Measurements from ENCODE around the gene EXOC7.

Gene EXOC7

DNA sequence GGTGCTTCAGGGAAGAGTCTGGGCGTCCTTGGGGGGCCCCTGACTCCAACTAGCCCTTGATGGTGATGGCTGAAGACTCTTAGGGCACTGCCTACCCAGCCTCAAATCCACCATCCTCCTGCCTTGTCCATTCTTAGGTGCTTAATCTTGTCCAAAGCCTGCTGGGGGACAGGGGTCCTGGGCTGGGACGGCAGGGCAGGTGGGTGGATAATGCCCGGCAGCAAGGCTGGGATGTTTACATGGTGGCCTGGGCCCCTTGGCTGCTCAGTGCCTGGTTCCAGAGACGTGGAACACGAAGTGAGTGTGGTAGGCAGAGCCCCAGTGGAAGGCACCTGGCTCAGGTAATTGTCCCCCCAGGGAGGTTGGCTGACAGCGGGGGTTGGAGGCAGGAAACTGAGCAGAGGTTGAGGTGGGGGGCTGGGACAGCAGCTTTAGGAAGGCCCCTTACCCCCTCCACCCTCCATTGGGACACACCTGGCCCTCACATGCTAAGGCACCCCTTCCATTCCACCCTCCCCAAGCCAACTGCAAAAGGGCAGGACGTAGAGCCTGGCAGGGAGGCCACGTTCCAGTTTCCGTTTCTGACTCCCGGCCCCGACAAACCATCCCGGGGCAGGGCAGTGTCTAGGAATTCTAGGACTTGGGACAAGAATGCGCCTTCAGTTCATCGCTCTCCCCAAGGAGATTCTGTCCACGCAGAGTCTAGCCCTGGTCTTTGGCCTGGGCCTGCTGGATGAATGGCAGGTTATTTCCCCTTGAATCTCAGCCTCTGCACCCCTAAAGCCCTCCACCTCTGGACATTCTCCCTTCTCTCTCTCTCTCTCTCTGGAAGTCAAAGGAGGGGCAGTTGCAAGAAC lies 35.5 kb upstream of the EXOC7 start:
- DNase-seq (ENCODE audit: low read depth in 1 of 2, low spot score in 1 of 2): no peak

DNA sequence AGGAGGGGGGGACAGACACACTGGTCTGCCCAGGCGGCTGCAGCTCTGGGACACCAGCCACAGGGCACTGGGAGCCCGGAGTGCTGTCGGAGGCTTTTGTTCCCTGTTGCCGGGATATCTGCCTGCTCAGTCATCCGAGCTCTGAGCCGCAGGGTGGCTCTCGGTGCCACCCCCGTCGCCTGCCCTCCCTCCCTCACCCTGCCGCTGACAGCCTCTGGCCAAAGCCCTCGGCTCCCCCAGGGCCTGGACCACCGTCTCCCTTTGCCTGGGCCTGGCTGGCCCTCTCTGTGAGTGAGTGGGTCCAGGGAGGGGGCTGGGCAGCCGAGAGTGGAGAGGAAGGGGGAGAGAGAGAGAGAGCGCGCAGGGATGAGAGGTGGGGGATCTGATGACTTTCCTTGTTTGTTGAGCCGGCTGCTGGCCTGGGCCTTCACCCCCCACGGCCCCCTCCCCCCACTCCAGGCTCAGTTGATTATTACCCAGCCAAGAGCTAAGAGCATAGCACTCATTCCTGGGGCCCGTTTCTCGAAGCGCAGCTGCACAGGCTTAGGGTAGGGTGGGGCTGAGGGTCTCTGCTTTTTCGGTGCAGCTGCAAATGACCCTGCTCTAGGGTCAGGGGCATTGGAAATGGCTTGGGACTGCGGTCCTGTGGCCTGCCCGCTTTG lies 34.8 kb upstream of the EXOC7 start:
- DNase-seq (ENCODE audit: low read depth in 1 of 2, low spot score in 1 of 2): no peak

GRCh38 chr17:76137351-76138233 lies 34.0 kb upstream of the EXOC7 start:
- DNase-seq (ENCODE audit: low read depth in 1 of 2, low spot score in 1 of 2): no peak

- no peak for DNase-seq (ENCODE audit: low read depth in 1 of 2, low spot score in 1 of 2)
These were observed 33.4 kb upstream of the EXOC7 start for GRCh38 chr17:76137001-76137350.

DNA sequence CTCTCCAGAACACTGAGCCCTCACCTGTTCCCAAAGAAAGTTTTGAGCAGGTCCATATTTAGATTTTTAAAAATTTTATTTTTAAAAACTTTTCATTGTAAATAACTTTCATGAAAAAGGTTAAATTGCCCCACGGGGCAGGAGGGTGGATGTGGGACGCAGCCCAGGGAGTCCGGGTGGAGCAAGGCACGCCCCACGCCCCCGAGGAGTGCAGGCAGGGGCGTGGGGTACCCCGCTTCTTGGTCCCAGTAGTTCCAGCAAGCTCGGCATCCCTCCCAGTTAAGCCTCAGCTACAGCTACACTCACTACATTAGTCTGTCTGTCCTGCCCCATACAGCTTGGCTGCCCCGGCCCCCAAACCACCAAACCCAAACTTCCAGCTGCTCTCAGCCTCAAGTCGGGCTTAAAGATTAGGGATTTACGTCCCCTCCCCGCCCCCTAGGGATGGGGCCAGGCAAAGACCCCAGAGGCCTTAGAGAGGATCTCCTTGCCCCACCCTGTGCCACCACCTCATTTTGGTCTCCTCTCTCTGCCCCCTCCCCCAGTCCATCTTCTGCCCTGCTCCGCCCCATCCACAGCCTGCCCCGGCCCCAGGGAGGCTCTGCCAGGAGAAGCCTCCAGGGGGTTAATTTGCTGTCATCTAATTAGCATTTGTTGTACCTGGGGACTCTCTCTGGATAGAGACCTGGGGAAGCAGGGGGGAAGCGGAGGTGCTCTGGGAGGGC lies 32.9 kb upstream of the EXOC7 start:
- no peak for DNase-seq (ENCODE audit: low read depth in 1 of 2, low spot score in 1 of 2)

- no peak for DNase-seq (ENCODE audit: low read depth in 1 of 2, low spot score in 1 of 2)
These were observed 32.2 kb upstream of the EXOC7 start for GRCh38 chr17:76135810-76136188.

GRCh38 chr17:76134911-76135809 lies 31.6 kb upstream of the EXOC7 start:
- DNase-seq (ENCODE audit: low read depth in 1 of 2, low spot score in 1 of 2): no peak

DNA sequence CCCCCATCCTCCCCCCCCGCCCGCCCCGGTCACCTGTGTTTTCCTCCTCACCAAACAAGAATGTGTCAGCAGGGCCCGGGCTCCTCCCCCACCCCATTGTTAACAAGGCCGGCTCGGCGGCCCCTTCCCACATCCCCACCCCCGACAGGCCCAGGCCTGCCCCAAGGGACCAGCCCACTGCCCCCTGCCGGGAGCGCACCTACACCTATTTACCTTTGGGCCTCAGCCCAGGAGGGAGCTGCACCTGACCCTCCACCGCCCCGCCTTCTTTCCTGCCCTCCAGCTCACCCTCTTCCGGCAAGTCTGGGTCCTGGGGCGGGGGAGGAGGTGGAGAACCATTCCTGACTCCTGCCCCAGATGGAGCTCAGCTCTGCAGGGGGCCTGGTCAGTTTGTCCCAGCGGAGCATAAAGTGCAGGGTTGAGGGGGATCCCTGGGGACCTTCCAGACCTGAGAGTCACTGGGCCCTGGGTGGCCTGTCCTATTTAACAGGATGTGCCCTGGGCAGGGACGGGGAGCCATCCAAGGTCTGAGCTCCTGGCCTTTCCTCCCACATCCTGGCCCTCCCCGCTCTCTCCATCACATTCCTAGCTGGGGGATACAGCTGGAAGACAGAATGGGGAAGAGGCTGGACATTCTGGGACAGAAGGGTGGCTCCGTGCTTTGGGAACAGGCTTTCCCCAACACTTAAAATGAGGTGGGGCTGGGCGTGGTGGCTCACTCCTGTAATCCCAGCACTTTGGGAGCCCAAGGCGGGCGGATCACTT lies 29.2 kb upstream of the EXOC7 start:
- DNase-seq (ENCODE audit: low read depth in 1 of 2, low spot score in 1 of 2): no peak

DNA sequence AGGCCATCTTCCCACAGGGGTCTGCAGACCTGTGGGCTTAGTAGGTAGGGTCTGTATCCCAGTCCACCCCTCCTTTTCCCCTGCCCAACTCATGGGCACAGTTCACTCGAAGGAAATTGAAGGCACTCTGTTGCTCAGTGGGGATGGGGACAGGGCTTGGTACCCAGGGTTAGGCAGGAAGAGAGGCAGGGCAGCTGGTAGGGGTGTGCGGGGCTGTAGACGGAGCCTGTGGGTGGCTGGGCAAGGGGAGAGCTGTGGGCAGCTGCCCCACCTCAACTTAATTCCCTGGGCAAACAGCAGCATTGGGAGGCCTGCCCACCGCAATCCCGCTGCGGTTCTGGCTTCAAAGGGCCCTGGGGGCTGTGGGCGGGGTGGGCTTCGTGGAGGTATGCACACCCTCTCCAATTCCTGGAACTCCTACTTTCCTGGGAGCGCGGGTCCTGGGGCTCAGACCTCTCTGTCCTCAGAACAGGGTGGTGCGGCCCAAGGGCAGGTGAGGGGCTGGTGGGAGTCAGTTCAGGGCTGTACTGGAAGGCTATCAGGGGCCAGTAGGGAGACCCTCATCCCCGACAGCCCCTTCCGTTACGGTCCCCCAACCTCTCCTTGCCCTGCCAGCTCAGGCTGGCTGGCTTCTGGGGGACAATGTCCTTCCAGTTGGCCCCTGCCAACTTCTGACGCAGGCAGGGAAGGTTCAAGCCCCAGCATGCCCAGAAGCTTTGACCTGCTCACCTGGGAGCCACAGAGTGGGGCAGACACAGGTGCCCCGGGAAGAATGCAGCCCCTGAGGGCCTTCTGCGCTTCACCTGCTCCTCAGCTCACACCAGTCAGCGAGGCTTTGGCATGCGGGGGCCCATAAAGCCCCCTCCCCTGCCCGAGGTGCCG lies 28.3 kb upstream of the EXOC7 start:
- no peak for DNase-seq (ENCODE audit: low read depth in 1 of 2, low spot score in 1 of 2)

DNA sequence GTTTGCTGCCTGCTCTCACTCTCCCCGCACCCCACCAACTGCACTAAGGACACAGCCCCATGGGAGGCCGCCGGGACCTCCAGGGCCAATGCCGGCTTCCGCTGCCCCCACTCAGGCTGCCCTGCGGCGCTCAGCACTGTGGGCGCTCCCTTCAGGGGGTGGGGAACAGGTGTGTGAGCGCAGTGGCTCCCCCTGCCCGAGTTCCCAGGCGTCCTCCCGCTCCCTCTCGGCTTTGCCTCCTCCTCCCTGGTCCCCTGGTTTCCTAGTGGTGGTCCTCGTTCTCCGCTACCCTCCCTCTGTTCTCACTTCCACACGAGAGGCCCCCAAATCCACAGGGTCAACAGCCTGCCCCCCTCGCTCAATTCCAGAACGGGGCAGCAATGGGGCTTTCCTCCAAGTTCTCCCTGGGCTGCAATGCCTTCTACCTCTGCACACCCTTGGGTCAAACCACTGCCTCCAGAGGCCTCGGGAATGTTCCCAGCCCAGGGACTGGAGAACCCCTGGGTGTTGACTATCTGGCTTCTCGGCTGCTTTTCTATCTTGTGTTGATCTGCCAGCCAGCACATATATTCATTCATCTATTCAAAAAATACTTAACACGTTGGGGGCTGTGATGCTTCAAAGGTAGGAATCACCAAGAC lies 27.6 kb upstream of the EXOC7 start:
- DNase-seq (ENCODE audit: low read depth in 1 of 2, low spot score in 1 of 2): no peak

- no peak for DNase-seq (ENCODE audit: low read depth in 1 of 2, low spot score in 1 of 2)
These were observed 26.9 kb upstream of the EXOC7 start for GRCh38 chr17:76130473-76130872.

DNA sequence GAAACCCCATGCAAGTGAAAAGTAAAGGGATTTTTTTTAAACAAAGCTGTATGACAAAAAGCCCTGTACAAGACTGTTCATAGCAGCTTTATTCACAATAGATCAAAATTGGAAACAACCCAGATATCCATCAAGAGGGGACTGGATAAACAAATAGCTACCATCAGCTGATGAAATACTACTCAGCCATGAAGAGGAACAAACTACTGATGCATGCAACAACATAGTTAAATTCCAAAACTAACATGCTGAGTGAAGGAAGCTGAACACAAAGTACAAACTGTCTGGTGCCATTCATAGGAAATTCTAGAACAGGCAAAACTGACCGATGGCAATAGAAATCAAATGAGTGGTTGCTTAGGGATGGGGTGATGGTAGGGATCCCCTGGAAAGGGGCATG lies 22.3 kb upstream of the EXOC7 start:
- DNase-seq (ENCODE audit: low read depth in 1 of 2, low spot score in 1 of 2): no peak

GRCh38 chr17:76125391-76125675 lies 21.7 kb upstream of the EXOC7 start:
- DNase-seq (ENCODE audit: low read depth in 1 of 2, low spot score in 1 of 2): no peak

DNA sequence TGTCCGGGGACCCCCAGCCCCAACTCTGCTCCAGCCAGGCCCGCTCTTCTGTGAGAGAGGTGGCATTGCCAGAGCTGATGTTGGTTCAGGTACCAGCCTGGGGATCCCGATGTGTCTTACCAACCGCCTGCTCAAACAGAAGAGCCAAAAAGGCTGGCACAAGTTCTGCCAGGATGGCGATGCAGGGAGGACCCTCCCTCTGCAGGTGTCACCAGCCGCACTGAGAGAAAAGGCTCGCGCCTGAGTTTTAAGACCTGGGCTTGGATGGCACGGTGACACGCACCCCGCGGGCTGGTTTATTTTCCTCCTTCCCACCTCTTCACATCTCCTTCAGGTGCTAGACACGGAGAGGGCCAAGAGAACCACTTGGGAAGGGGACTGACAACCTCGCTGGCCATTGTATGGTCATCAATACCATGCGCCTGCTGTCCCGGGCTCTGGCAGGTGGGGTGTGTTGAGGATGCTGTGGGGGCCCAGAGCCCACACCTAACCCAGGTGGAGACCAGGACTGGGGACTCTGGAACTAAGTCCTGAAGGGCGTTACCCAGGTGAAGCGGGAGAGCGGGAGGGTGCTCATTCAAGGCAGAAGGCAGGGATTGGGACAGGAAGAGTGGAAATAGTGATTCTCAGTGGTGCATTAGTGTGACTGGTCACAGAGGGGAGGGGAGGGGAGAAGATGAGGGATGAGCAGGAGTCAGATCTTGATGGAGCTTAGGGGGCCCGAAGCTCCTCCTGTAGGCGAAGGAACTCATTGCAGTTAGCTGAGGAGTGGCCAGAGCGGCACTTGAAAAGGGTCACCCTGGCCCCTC lies 21.2 kb upstream of the EXOC7 start:
- DNase-seq (ENCODE audit: low read depth in 1 of 2, low spot score in 1 of 2): no peak

GRCh38 chr17:76123749-76124581 lies 20.4 kb upstream of the EXOC7 start:
- DNase-seq (ENCODE audit: low read depth in 1 of 2, low spot score in 1 of 2): no peak

DNA sequence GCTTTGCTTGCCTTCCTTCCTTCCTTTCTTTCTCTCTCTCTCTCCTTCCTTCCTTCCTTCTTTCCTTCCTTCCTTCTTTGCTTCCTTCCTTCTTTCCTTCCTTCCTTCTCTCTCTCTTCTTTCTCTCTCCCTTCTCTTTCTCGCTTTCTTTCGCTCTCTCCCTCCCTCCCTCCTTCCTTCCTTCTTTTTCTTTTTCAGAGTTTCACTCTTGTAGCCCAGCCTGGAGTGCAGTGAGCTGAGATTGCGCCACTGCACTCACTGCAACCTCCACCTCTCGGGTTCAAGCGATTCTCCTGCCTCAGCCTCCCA lies 19.6 kb upstream of the EXOC7 start:
- no peak for DNase-seq (ENCODE audit: low read depth in 1 of 2, low spot score in 1 of 2)
